Placental pericyte (primary cell): ENCODE measurements around the gene BLTP2. TPM values are rescaled to one million over a fixed set of nuclear protein-coding genes. Genes with fewer than 3 reads are reported as not detected.

Experiments used
- total RNA-seq: library from RNA; depleted of rRNA; stranded (reverse); fragments of >200 nt; gene quantifications from 2 replicates; pipeline ENCODE4 v1.2.3, GENCODE V29; 2012

The BLTP2 gene
- 103 and 183 TPM in 2 replicates for total RNA-seq

GRCh38 chr17:28644787-28645575 lies at the start of gene BLTP2:
TSS of gene BLTP2 (minus strand) at chr17:28645158. CDS start at chr17:28645056, 102 bp downstream.

GRCh38 chr17:28661635-28662526 lies 16.9 kb upstream of the BLTP2 start, which contains the start of the genes SDF2 and SUPT6H:
TSS of gene SDF2 (minus strand) at chr17:28661906. CDS start at chr17:28661876, 30 bp downstream.
TSS of gene SUPT6H (plus strand) at chr17:28662205. CDS start at chr17:28673402, 11,197 bp downstream.

GRCh38 chr17:28613931-28614381 lies 31.0 kb downstream of the BLTP2 start, which contains the start of gene RSKR:
TSS of gene RSKR (minus strand) at chr17:28614185. CDS start at chr17:28614161, 24 bp downstream.

GRCh38 chr17:28598799-28599310 lies 46.1 kb downstream of the BLTP2 start, which contains the start of gene SPAG5:
TSS of gene SPAG5 (minus strand) at chr17:28599025. CDS start at chr17:28598946, 79 bp downstream.

Other genes with a start within 250 kb of the BLTP2 start
- gene SLC46A1, start 238.9 kb downstream of the BLTP2 start, total RNA-seq = 6.6 and 7.4 TPM in 2 replicates
- not detected in 2 replicates for gene SLC13A2, start 171.5 kb downstream of the BLTP2 start, total RNA-seq
- gene FOXN1, start 138.8 kb downstream of the BLTP2 start, total RNA-seq = not detected in 2 replicates
- gene UNC119, start 92.5 kb downstream of the BLTP2 start, total RNA-seq = 16.0 and 19.6 TPM in 2 replicates
- 40.2 and 44.0 TPM in 2 replicates for gene PIGS, start 73.6 kb downstream of the BLTP2 start, total RNA-seq
- 9.7 and 30.4 TPM in 2 replicates for gene ALDOC, start 68.3 kb downstream of the BLTP2 start, total RNA-seq
- 2.4 and 77.9 TPM in 2 replicates for gene SPAG5, start 46.1 kb downstream of the BLTP2 start, total RNA-seq
- 2.6 and 7.6 TPM in 2 replicates for gene RSKR, start 31.0 kb downstream of the BLTP2 start, total RNA-seq
- gene SDF2, start 16.7 kb upstream of the BLTP2 start, total RNA-seq = 36.5 and 44.2 TPM in 2 replicates
- gene SUPT6H, start 17.0 kb upstream of the BLTP2 start, total RNA-seq = 61.3 and 66.7 TPM in 2 replicates
- 0.44 and 0.86 TPM in 2 replicates for gene PROCA1, start 66.7 kb upstream of the BLTP2 start, total RNA-seq
- gene RAB34, start 72.7 kb upstream of the BLTP2 start, total RNA-seq = 200 and 222 TPM in 2 replicates
- gene RPL23A, start 74.8 kb upstream of the BLTP2 start, total RNA-seq = 341 and 470 TPM in 2 replicates
- gene TLCD1, start 81.1 kb upstream of the BLTP2 start, total RNA-seq = 4.2 TPM in 2 replicates
- gene NEK8, start 83.6 kb upstream of the BLTP2 start, total RNA-seq = 3.3 and 8.5 TPM in 2 replicates
- gene TRAF4, start 98.9 kb upstream of the BLTP2 start, total RNA-seq = 32.6 and 65.3 TPM in 2 replicates
- gene FAM222B, start 197.6 kb upstream of the BLTP2 start, total RNA-seq = 9.6 and 11.5 TPM in 2 replicates
- 32.4 and 64.1 TPM in 2 replicates for gene ERAL1, start 209.9 kb upstream of the BLTP2 start, total RNA-seq